C1 segment of cervical spinal cord (tissue), 14 donors: ENCODE results near the gene OR1L6.

Experiments
- DNase-seq, 14 donors: peaks; one replicate each; lab custom pipeline; 2025; lab: John Stamatoyannopoulos, UW

The OR1L6 gene

GRCh38 chr9:122742003-122742402, at the start of gene OR1L6:
TSS of gene OR1L6 (plus strand) at chr9:122742303. CDS start at chr9:122749848, 7,545 bp downstream.
- no peak for DNase-seq

- DNase-seq, result no peak
Observed at GRCh38 chr9:122695696-122696095, 46.4 kb upstream of the OR1L6 start.

DNA sequence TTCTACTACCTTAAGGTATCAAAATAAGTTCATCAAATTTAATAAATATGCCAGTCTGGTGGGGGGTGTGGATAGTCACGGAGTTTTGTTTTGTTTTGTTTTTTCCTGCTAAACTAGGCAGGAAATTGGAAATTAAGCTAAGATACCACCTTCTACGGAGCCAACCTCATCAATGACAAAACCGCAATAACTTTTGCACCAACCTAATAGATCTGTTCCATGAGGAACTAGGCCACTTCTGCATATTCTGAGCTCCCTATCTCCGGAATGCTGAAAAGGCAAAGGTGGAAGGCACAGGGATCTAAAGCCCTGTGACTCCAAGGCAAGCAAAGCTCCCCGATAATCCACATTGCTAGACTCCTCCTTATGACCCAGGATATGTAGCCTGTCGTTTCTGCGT, 24.1 kb upstream of the OR1L6 start:
- DNase-seq, result no peak

DNA sequence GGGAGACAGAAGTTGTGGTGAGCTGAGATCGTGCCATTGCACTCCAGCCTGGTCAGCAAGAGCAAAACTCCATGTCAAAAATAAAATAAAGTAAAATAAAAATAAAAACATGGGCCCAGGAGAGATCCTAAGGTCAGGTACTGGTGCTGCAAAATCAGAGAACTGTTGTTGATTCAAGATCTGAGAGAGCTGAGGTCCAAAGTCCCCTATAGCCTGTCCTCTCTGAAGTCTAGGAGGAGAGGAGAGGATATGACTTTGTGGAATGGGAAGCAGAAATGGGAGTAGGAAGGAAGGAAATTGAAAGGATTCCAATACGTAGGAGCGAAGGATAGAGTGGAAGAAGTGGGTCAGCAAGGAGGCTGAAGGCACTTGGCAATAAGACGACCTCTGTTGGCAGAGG, 22.9 kb upstream of the OR1L6 start:
- no peak for DNase-seq

GRCh38 chr9:122723690-122724089, 18.4 kb upstream of the OR1L6 start, which contains the start of gene OR1L4:
TSS of gene OR1L4 (plus strand) at chr9:122723990. CDS start at chr9:122723990, 0 bp downstream.
- no peak for DNase-seq

DNA sequence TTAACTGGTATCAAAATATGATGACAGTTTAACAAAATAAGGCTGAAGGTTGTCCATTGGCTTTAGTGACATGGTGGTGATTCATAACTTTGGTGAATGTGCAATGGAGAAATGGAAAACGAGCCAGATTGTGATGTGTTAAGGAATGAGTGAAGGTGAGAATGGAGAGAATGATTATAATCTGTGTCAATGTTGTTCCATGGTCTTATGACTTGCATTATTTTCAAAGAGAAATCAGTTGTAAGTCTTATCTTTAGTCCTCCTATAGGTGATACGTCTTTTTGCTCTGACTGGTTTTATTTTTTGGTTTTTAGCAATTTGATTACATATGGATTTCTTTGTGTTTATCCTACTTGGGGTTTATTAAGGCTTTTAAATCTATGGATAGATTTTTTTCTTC, 12.7 kb downstream of the OR1L6 start:
- DNase-seq, result no peak

DNA sequence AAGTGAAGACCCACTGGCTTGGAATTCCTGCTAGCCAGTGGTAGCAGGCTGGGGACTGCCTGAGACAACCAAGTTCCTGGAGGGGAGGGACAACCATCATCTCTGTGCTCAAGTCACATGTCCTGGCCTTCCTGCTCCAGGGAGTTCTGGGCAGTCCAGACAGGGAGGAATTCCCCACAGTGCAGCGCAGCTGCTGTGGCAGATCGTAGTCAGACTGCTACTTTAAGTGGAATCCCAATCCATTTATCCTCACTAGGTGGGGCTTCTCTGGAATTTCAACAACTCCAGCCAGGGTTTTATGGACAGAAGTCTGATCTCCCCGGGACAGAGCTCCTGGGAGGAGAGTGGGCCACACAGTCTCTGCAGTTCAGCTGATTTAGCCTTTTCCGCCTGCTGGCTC, 25.7 kb downstream of the OR1L6 start:
- DNase-seq, result no peak

GRCh38 chr9:122777052-122777451, 34.9 kb downstream of the OR1L6 start:
- no peak for DNase-seq

DNA sequence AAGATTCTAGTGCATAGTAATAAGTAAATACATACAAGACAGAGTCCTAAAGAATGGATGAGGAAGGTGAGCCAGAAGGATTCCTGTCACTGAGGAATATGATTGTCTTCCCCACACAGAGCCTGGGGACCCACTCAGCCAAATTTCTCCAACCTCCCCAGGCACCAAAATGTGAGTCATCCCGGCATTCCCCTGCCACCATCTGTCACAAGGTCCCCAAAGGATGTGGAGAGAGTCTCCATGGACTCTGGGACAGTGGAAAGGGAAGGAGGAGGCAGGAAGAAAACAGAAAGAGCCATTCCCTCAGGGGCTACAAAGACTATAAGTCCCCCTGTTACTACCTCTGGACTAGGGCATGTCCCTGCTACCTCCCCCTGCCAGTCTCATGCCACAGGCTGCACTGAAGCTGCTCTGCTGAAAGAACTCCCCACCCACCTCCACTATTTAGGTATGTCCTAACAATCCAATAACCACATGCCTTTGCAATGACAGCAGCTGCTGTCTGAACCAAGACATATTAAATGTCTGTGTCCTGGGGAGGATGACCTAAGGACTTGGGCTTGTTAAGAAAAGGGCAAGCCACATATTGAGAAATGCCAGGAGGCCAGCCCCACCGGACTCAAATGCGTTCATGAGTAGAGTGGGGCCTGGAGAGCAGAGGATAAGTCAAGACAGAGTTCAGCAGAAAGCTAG, 36.0 kb downstream of the OR1L6 start:
- no peak for DNase-seq

GRCh38 chr9:122779181-122779580, 37.1 kb downstream of the OR1L6 start:
- DNase-seq, result no peak

DNA sequence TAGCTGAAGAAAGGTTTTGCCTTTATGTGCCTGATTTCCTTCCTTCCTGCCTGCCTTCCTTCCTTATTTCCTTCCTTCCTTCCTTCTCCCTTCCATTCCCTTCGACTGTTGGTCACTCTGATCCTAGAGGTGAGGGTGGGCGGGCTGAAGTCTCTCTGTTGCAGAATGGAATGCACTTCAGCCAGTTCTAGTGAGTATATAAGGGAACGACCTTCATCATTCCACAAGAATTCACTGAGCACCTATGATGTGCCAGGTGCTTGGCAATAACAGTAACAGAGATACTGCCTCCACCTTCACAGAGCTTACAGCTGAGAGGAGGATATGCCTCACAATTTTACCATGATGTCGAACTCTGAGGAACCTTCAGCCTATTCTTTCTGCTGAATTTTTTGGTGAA, 37.9 kb downstream of the OR1L6 start:
- DNase-seq, result no peak

DNA sequence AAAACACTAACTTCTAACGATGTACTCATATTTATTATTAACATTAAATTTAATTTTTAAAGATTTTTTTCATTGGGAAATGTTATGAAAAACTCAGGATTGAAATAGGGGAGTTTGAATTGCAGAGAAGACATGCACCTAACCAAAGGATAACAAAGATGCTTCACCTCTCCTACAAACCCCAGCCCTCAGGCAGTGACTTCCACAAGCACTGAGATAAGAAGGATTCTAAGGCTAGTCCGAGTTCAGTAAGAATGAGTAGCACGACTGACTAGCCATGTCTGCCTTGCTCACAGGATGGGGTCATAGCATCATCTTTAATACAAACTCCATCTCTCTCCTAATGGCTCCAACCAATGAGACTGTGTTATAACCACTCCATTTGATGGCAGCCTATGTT, 39.6 kb downstream of the OR1L6 start:
- DNase-seq, result no peak

- DNase-seq, result no peak
Observed at GRCh38 chr9:122785269-122785668, 43.2 kb downstream of the OR1L6 start.

- DNase-seq, result no peak
Observed at GRCh38 chr9:122786338-122786737, 44.2 kb downstream of the OR1L6 start.

DNA sequence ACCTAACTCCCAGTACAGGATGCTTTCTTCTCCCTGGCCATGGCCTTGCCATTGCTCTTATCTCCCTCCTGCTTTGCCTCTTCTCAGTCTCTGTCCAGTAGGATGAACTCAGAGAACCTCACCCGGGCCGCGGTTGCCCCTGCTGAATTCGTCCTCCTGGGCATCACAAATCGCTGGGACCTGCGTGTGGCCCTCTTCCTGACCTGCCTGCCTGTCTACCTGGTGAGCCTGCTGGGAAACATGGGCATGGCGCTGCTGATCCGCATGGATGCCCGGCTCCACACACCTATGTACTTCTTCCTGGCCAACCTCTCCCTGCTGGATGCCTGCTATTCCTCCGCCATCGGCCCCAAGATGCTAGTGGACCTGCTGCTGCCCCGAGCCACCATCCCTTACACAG, 46.7 kb downstream of the OR1L6 start, which contains the start of gene OR5C1:
OR5C1 (plus strand) TSS at position 103 of the 400 bp plus-strand sequence; CDS start at position 103, 0 bp downstream.
- DNase-seq, result no peak

DNA sequence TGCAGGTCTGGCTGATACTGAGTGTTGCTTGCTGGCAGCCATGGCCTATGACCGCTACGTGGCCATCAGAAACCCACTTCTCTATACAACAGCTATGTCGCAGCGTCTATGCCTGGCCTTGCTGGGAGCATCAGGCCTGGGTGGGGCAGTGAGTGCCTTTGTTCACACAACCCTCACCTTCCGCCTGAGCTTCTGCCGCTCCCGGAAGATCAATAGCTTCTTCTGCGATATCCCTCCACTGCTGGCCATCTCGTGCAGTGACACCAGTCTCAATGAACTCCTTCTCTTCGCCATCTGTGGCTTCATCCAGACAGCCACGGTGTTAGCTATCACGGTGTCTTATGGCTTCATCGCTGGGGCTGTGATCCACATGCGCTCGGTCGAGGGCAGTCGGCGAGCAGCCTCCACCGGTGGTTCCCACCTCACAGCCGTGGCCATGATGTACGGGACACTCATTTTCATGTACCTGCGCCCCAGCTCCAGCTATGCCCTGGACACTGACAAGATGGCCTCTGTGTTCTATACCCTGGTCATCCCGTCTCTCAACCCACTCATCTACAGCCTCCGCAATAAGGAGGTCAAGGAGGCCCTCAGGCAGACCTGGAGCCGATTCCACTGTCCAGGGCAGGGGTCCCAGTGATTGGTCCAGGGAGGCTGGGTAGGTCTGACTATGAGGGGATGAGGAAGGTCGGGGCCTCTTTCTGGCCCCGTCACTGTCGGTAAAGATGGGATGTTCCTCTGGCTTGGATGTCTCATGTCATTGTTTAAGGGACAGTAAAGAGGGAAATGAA, 47.3 kb downstream of the OR1L6 start:
- no peak for DNase-seq

- no peak for DNase-seq
Observed at GRCh38 chr9:122791872-122792669, 50.0 kb downstream of the OR1L6 start.

DNA sequence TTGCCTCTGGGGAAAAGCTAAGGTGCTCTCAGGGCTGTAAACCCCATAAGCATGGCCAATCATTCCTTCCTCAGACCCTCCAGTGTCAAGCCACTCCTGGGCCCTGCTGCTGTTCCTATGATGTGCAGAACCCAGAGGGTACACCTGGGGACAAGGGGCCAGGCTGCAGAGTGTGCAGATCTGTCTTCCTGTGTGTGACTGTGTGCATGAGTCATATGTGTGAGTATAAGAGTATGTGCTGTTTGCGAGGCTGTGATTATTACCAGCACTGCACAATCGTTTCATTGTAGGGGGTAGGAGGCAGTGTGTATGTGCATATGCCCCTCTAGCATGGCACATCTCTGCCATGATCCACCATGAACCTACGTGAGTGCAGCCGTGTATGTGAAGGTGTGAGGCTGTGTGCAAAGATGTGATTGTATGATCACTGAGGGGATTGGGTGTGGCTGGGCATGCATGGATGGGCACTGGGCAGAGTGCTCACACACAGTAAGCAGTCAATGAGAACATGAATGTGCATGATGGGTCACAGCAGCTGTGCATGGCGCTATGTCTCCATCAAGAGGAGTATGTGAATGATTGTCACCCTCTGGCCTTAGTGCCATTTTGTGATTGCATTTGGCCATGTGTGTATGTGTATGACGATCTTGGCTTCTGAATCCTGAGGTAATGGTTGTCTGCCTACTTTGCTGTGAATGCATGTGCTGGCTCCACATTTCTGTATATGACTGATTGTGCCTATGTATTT, 55.4 kb downstream of the OR1L6 start:
- no peak for DNase-seq
